K562 (cell line): ENCODE data around the gene CACNB2.

Source experiments
- CTCF ChIP-seq, 3 experiments: IDR thresholded peaks in 2 of 3; conservative IDR thresholded peaks in 1 of 3; 2 replicates each; pipeline ENCODE4 v1.5.1; 2011 to 2012; ENCODE audit warnings: low read length in 3 of 3, mild to moderate bottlenecking in 3 of 3, control low read depth in 2 of 3, improper control_type of control experiment in 1 of 3, inconsistent platforms in 1 of 3, low read depth in 1 of 3, mixed read lengths in 1 of 3, moderate library complexity in 1 of 3; ENCODE audit not compliant: insufficient read depth in 2 of 3
- EP300 ChIP-seq: IDR thresholded peaks from 2 replicates; pipeline ENCODE4 v1.6.1; 2012; ENCODE audit warnings: low read length, improper control_type of control experiment
- EZH2 ChIP-seq: IDR thresholded peaks from 2 replicates; pipeline ENCODE4 v1.6.1; 2012; ENCODE audit warnings: low read depth, mild to moderate bottlenecking, inconsistent platforms, low read length, borderline replicate concordance
- FOS ChIP-seq: IDR thresholded peaks from 3 replicates; pipeline ENCODE4 v1.6.1; 2011; ENCODE audit not compliant: insufficient read length; ENCODE audit errors: extremely low read depth
- HDAC6 ChIP-seq: IDR thresholded peaks from 2 replicates; pipeline ENCODE4 v1.6.1; 2012; ENCODE audit warnings: low read depth, mild to moderate bottlenecking, control low read depth, inconsistent platforms, low read length, moderate library complexity
- KAT2B ChIP-seq: IDR thresholded peaks from one replicate; pipeline ENCODE4 v1.6.1; 2012; ENCODE audit warnings: low read depth, mild to moderate bottlenecking, control low read depth, inconsistent platforms, low read length, moderate library complexity
- MTF1 ChIP-seq: fragments of 250-450 bp; sonication (Bioruptor Pico); IDR thresholded peaks from 2 replicates; pipeline ENCODE4 v1.9.0; 2021; ENCODE audit warnings: moderate library complexity, mild to moderate bottlenecking, inconsistent platforms, borderline replicate concordance
- TF ChIP-seq, protein P1 (sequence below): sonication (generic); formaldehyde crosslinking; IDR thresholded peaks from 2 replicates; pipeline ENCODE4 v1.8.0; 2022; ENCODE audit warnings: mild to moderate bottlenecking, missing genetic modification reagents

DNA sequence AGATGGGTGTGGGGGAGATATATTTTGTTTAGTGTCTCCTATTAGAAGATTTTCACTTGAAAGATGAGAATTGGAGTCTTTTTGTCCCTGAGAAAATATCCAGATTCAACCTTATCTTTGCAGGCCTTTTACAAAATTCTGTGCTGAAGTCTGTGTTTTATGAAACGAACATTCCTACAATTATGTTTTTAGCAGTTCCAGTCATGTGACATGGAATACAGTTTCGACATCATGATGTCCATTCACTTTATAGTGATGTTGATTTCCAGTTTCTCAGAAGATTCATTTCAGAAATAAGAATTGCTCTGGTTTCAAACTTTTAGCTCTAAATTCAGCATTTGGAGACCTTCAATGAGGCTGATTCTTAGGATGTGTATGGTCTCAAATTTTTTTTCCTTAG lies 54.4 kb downstream of the CACNB2 start:
- TF ChIP-seq HDAC6: no peak
- no peak for TF ChIP-seq MTF1
- no peak for TF ChIP-seq CTCF (IDR thresholded peaks at IDR 0.05 in 2 of 3, conservative IDR thresholded peaks at IDR 0.05 in 1 of 3; ENCODE audit: insufficient read depth in 2 of 3, low read depth in 1 of 3, low read length in 3 of 3)
- TF ChIP-seq, protein P1, sequence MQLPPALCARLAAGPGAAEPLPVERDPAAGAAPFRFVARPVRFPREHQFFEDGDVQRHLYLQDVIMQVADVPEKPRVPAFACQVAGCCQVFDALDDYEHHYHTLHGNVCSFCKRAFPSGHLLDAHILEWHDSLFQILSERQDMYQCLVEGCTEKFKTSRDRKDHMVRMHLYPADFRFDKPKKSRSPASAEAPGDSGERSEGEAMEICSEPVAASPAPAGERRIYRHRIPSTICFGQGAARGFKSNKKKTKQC: no peak
- no peak for TF ChIP-seq FOS
- no peak for TF ChIP-seq EZH2
- no peak for TF ChIP-seq EP300
- TF ChIP-seq KAT2B: no peak
